Endothelial cell of umbilical vein (primary cell): ENCODE measurements around the gene SGSM1. TPM values are rescaled to one million over a fixed set of nuclear protein-coding genes. Genes with fewer than 3 reads are reported as not detected.

Source experiments
- BruUV-seq: library from RNA; stranded (reverse); fragments of 400-500 nt; replicated peaks from 2 replicates; lab custom pipeline; 2021; lab: Mats Ljungman, UMichigan
- CTCF ChIA-PET: fragments of 300-600, 350-600 bp; sonication (Branson Sonifier 250); formaldehyde crosslinking; loops from one replicate; lab custom pipeline; 2021; ENCODE audit warnings: antibody characterized with exemption, inconsistent platforms; lab: Charles Lee
- POLR2A ChIA-PET: fragments of 300-600, 350-600 bp; sonication (Branson Sonifier 250); formaldehyde crosslinking; loops from one replicate; lab custom pipeline; 2021; ENCODE audit warnings: antibody characterized with exemption, inconsistent platforms; lab: Charles Lee
- DNase-seq: peaks from one replicate; pipeline ENCODE4 v3.0.0-alpha.2; 2011; ENCODE audit warnings: low read depth, low spot score
- FAIRE-seq: peaks from 2 replicates; lab custom pipeline; 2011; peaks lifted over from hg19 to GRCh38; lab: Jason Lieb, UNC
- H2AFZ ChIP-seq: 2 replicates; pipeline ENCODE4 v1.6.0; 2012; ENCODE audit warnings: low read depth, low read length, control low read depth, inconsistent platforms
- H3K27ac ChIP-seq: 2 replicates; pipeline ENCODE4 v1.5.1; 2011; ENCODE audit warnings: low read depth, mild to moderate bottlenecking, control low read depth, low read length, moderate library complexity; ENCODE audit not compliant: insufficient read depth
- H3K27me3 ChIP-seq, 2 experiments: 2 replicates each; pipeline versions ENCODE4 v1.6.0 to v1.6.1; 2011; ENCODE audit warnings: low read length in 2 of 2, mixed read lengths in 1 of 2; ENCODE audit not compliant: control insufficient read depth in 2 of 2, insufficient read depth in 2 of 2
- H3K36me3 ChIP-seq, 2 experiments: 2 replicates in 1 of 2; 3 replicates in 1 of 2; pipeline ENCODE4 v1.5.1; 2011; ENCODE audit warnings: low read length in 2 of 2, mild to moderate bottlenecking in 1 of 2, moderate library complexity in 1 of 2; ENCODE audit not compliant: control insufficient read depth in 2 of 2, insufficient read depth in 2 of 2; ENCODE audit errors: extremely low read depth in 1 of 2
- H3K4me1 ChIP-seq: 3 replicates; pipeline ENCODE4 v1.5.1; 2011; ENCODE audit warnings: mild to moderate bottlenecking, low read length; ENCODE audit not compliant: control insufficient read depth, insufficient read depth; ENCODE audit errors: extremely low read depth
- H3K4me2 ChIP-seq: 2 replicates; pipeline ENCODE4 v1.6.1; 2011; ENCODE audit warnings: low read length, control low read depth, mixed read lengths; ENCODE audit not compliant: insufficient read depth
- H3K4me3 ChIP-seq, 3 experiments: fragments of 200-600 bp in 1 of 3; sonication (generic), shearing (Covaris generic) in 1 of 3; replicated peaks in 1 of 3; 2 replicates each; pipeline ENCODE4 v1.5.1; 2011 to 2016; ENCODE audit warnings: control low read depth in 3 of 3, low read length in 3 of 3, mild to moderate bottlenecking in 2 of 3, inconsistent platforms in 1 of 3, low read depth in 1 of 3, moderate library complexity in 1 of 3; ENCODE audit not compliant: insufficient read depth in 1 of 3
- H3K79me2 ChIP-seq: 2 replicates; pipeline ENCODE4 v1.6.0; 2012; ENCODE audit warnings: low read length, inconsistent platforms; ENCODE audit not compliant: control insufficient read depth, insufficient read depth
- H3K9ac ChIP-seq: replicated peaks from 2 replicates; pipeline ENCODE3; 2011; ENCODE audit warnings: low read length, control low read depth; ENCODE audit not compliant: insufficient read depth; ENCODE audit errors: extremely low read depth
- H3K9me1 ChIP-seq: replicated peaks from 3 replicates; pipeline ENCODE4 v1.6.0; 2011; ENCODE audit warnings: mild to moderate bottlenecking, low read length; ENCODE audit not compliant: control insufficient read depth, insufficient read depth; ENCODE audit errors: extremely low read depth
- H3K9me3 ChIP-seq: replicated peaks from 2 replicates; pipeline ENCODE4 v1.5.1; 2012; ENCODE audit warnings: low read length, inconsistent platforms; ENCODE audit not compliant: control insufficient read depth, insufficient read depth
- H4K20me1 ChIP-seq: replicated peaks from 2 replicates; pipeline ENCODE3; 2011; ENCODE audit warnings: mild to moderate bottlenecking, low read length; ENCODE audit not compliant: control insufficient read depth, insufficient read depth; ENCODE audit errors: extremely low read depth
- CTCF ChIP-seq, 2 donors: IDR thresholded peaks; 1 replicate in 1 of 2; 2 replicates in 1 of 2; pipeline ENCODE4 v1.5.1; 2011; ENCODE audit warnings: low read length in 2 of 2, mild to moderate bottlenecking in 2 of 2, moderate library complexity in 2 of 2, control low read depth in 1 of 2, inconsistent platforms in 1 of 2, low read depth in 1 of 2; ENCODE audit not compliant: insufficient read depth in 1 of 2; ENCODE audit errors: extremely low read depth in 1 of 2
- FOS ChIP-seq: IDR thresholded peaks from 2 replicates; pipeline ENCODE4 v1.6.1; 2011; ENCODE audit warnings: mild to moderate bottlenecking, low read length, moderate library complexity, borderline replicate concordance; ENCODE audit not compliant: insufficient read depth
- MYC ChIP-seq: IDR thresholded peaks from one replicate; pipeline ENCODE4 v1.6.1; 2011; ENCODE audit warnings: mild to moderate bottlenecking, low read depth, low read length
- POLR2A ChIP-seq: IDR thresholded peaks from 2 replicates; pipeline ENCODE4 v1.6.1; 2012; ENCODE audit warnings: low read depth, mild to moderate bottlenecking, control low read depth, low read length
- POLR2AphosphoS5 ChIP-seq: IDR thresholded peaks from 2 replicates; pipeline ENCODE4 v1.6.1; 2012; ENCODE audit warnings: low read depth, mild to moderate bottlenecking, control low read depth, low read length, moderate library complexity; ENCODE audit not compliant: insufficient read depth
- dilution Hi-C: fragments of 300-500 bp; cut with MboI; formaldehyde crosslinking; loops from one replicate; pipeline ENCODE4 v1.15.0; 2019; ENCODE audit warnings: low sequenced_read_pairs; ENCODE audit not compliant: extremely low pct_ligation_motif_present
- intact Hi-C: fragments of 100-400 bp; cut with micrococcal nuclease; formaldehyde crosslinking; loops from one replicate; pipeline ENCODE4 v1.10.0; 2022
- polyA plus RNA-seq, 4 experiments: library from polyadenylated mRNA; depleted of rRNA in 3 of 4; stranded (reverse) in 3 of 4; unstranded in 1 of 4; fragments of >200 nt; gene quantifications; 2 replicates each; pipeline versions ENCODE4 v1.2.1 to v1.2.3, GENCODE V29; 2011 to 2012; ENCODE audit warnings: missing spikeins in 1 of 4
- total RNA-seq: library from RNA; stranded (reverse); gene quantifications from 2 replicates; pipeline ENCODE4 v1.2.3, GENCODE V29; 2021
- TF ChIP-seq, protein P1 (sequence below): IDR thresholded peaks from 2 replicates; pipeline ENCODE4 v1.6.1; 2011; ENCODE audit not compliant: insufficient read depth, insufficient read length

The SGSM1 gene
- total and polyA plus RNA-seq, 2 donors (not counting 3 experiments of a cell fraction or from before 2014, with no cell fraction given) = 0.10 to 1.1 TPM

DNA sequence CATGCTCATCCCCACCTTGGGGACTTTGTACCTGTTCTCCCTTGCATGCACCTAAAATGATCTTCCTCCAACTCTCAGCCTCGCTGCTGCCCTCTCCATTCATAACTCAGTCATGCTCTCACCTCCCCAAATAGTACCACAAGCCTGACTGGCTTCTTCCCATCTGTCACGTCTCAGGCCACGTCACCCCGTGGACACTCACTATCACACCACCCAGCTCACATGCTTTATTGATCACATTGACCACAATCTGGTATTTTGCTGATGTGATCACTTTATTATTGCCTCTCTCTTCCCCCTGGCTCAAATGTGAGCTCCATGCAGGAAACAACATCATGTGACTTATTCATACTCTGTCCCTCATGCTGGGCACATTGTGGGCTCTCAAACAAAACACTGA lies 9.2 kb upstream of the SGSM1 start:
- dilution Hi-C loops = no loop called here
- intact Hi-C loops = no loop called here
- CTCF ChIA-PET = interaction anchor here (0.9 kb wide), 1 partner anchor 63 kb away, joined by 3 read pairs; no protein-coding TSS in a partner anchor

More for the DNA sequence above, 9.2 kb upstream of the SGSM1 start:
- H3K9me1 ChIP-seq = no peaks in the 10 kb centered on the region
- BruUV-seq = no TSS peak
- no peak overlapping the region for H3K4me2 ChIP-seq
- no peaks in the 10 kb centered on the region for H4K20me1 ChIP-seq
- no peak overlapping the region for H3K27ac ChIP-seq
- H3K4me1 ChIP-seq = no peaks in the 10 kb centered on the region
- no peaks in the 10 kb centered on the region for H3K9me3 ChIP-seq
- H3K27me3 ChIP-seq = no peaks in the 10 kb centered on the region
- DNase-seq = no peak
- H3K79me2 ChIP-seq = no peaks in the 10 kb centered on the region
- POLR2A ChIA-PET = no interaction called here
- no peaks in the 10 kb centered on the region for H3K36me3 ChIP-seq
- no peak overlapping the region for H2AFZ ChIP-seq
- H3K4me3 ChIP-seq = no peak overlapping the region
- H3K9ac ChIP-seq = no peak overlapping the region
- FAIRE-seq = no peak
- no peak for TF ChIP-seq POLR2A
- TF ChIP-seq MYC = no peak
- TF ChIP-seq, protein P1, sequence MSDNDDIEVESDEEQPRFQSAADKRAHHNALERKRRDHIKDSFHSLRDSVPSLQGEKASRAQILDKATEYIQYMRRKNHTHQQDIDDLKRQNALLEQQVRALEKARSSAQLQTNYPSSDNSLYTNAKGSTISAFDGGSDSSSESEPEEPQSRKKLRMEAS = no peak
- no peak for TF ChIP-seq CTCF (IDR thresholded peaks at IDR 0.05; ENCODE audit: extremely low read depth in 1 of 2, insufficient read depth in 1 of 2, low read depth in 1 of 2, low read length in 2 of 2)
- TF ChIP-seq FOS = no peak
- TF ChIP-seq POLR2AphosphoS5 = no peak
